GM10248 (cell line): ENCODE measurements around the gene LSS.

Experiments used
- CTCF ChIA-PET: fragments of 300-600 bp; sonication (Branson Sonifier 250); formaldehyde crosslinking; extraction: SDS; loops from one replicate; lab custom pipeline; 2021; ENCODE audit warnings: antibody characterized with exemption; lab: Yijun Ruan, JAX
- POLR2A ChIA-PET: fragments of 350-650 bp; sonication (Branson Sonifier 250); formaldehyde crosslinking; extraction: SDS; loops from one replicate; lab custom pipeline; 2020; ENCODE audit warnings: antibody characterized with exemption; lab: Yijun Ruan, JAX
- DNase-seq: peaks from one replicate; pipeline ENCODE4 v3.0.0; 2012; ENCODE audit errors: extremely low spot score
- TF ChIP-seq, protein P1 (sequence below): IDR thresholded peaks from 2 replicates; pipeline ENCODE4 v1.5.1; 2012; ENCODE audit warnings: mild to moderate bottlenecking, low read depth; ENCODE audit errors: extremely low read depth, missing control alignments, control extremely low read depth

LSS gene

GRCh38 chr21:46211786-46212720 is 16.5 kb downstream of the LSS start:
- no peak for DNase-seq
- ChIA-PET CTCF (interaction anchor here (1.0 kb wide), 2 partner anchors 9 to 59 kb away, joined by 3 to 4 read pairs; no protein-coding TSS in a partner anchor), POLR2A (no interaction called here)
- TF ChIP-seq, protein P1, sequence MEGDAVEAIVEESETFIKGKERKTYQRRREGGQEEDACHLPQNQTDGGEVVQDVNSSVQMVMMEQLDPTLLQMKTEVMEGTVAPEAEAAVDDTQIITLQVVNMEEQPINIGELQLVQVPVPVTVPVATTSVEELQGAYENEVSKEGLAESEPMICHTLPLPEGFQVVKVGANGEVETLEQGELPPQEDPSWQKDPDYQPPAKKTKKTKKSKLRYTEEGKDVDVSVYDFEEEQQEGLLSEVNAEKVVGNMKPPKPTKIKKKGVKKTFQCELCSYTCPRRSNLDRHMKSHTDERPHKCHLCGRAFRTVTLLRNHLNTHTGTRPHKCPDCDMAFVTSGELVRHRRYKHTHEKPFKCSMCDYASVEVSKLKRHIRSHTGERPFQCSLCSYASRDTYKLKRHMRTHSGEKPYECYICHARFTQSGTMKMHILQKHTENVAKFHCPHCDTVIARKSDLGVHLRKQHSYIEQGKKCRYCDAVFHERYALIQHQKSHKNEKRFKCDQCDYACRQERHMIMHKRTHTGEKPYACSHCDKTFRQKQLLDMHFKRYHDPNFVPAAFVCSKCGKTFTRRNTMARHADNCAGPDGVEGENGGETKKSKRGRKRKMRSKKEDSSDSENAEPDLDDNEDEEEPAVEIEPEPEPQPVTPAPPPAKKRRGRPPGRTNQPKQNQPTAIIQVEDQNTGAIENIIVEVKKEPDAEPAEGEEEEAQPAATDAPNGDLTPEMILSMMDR, result no peak

GRCh38 chr21:46211376-46211775 is 17.2 kb downstream of the LSS start:
- DNase-seq, result no peak
- POLR2A ChIA-PET, result no interaction called here

GRCh38 chr21:46210378-46211136 is 18.0 kb downstream of the LSS start:
- TF ChIP-seq, protein P1, result no peak
- CTCF ChIA-PET, result interaction anchor here (0.6 to 1.5 kb wide), 2 partner anchors 30 to 52 kb away, joined by 3 read pairs; no protein-coding TSS in a partner anchor
- no peak for DNase-seq
- POLR2A ChIA-PET, result no interaction called here

More at GRCh38 chr21:46211376-46211775, 17.2 kb downstream of the LSS start:
- TF ChIP-seq, protein P1, result no peak
- CTCF ChIA-PET, result interaction anchor here (1.0 to 1.5 kb wide), 2 partner anchors 10 to 29 kb away, joined by 3 read pairs; no protein-coding TSS in a partner anchor

- POLR2A ChIA-PET, result interaction anchor here (0.6 kb wide), 1 partner anchor 237 kb away, joined by 3 read pairs; no protein-coding TSS in a partner anchor
- DNase-seq, result no peak
- TF ChIP-seq, protein P1, result no peak
- CTCF ChIA-PET, result interaction anchor here (1.2 kb wide), 1 partner anchor 12 kb away, joined by 3 read pairs; no protein-coding TSS in a partner anchor
Observed at GRCh38 chr21:46208761-46209721, 19.5 kb downstream of the LSS start.

DNA sequence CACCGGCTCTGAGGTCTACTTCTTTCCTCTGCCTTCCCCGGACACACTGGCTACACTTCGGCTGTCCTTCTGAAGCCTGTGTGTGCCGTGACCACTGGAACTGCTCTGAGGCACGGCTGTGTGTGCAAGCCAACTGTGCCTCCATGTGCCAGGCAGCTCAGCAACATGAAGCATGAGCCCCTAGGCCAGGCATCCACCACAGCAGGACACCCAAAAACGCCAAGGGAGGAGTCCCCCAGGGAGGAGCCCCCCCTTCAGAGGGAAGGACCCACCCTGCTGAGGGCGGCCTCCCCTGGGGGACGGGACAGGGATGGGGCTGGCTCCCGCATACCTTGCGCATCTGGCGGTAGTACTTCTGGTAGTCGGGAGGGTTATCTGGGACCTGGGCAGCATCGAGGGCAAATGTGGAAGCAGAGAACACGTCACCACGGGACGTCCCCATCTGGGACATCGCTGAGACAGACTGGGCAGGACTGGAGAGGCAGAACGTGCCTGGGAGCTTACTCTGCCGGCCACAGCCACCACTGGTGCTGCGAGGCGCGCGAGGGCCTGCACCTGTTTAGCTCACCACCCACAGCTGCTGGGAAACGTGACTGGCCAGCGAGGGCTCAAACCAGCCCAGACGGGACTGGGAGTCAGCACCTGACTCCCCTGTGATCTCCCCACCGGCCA is 20.5 kb downstream of the LSS start:
- no peak for DNase-seq
- POLR2A ChIA-PET, result no interaction called here
- TF ChIP-seq, protein P1, result no peak
- CTCF ChIA-PET, result interaction anchor here (1.2 to 1.5 kb wide), 2 partner anchors 9 to 11 kb away, joined by 3 read pairs; no protein-coding TSS in a partner anchor
